ENCODE measurements around the gene CLIP2.
"Not testable (repeated sequence)": the region's sequence is repeated elsewhere in the genome, so short reads cannot be mapped to it uniquely, and the experiment has no call there.

CLIP2 gene

DNA sequence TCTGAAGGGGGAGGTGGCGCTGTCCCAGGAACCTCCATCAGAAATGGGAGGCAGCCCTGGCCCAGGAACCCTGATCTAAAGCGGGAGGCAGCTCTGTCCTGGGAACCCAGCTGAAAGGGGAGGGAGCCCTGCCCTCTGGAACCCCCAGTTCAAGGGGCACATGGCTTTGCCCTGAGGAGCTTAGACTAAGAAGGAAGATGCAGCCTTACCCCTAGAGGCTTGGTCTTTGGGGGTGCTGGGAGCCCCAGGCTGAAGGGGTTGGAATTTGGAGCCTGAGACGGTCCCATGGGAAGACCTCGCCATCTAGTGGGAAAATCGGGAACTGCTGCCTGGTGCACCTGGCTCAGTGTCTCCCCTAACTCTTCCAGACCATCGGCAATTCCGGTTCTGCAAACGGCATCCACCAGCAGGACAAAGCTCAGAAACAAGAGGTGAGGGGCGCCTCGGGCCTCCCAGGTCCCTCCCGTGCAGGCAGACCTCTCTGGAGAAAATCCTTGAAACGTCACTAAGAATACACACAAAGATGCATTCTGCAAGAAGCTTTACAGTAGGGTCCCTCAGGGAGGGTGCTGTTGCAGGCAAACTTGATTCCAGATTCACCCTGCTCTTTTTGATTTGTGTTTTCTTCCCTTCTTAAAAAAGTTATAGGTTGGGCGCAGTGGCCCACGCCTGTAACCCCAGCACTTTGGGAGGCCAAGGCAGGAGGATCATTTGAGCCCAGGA, 112.1 kb downstream of the CLIP2 start:
- ChIA-PET POLR2A (interaction anchor here (0.6 kb wide), 1 partner anchor 334 kb away, joined by 3 read pairs; no protein-coding TSS in a partner anchor), CTCF (interaction anchor here (0.5 to 8.2 kb wide), 77 partner anchors 10 to 1294 kb away, joined by 3 to 126 read pairs (median 4); partner anchors contain the start of genes LAT2, LIMK1 and RFC2)
- Histone ChIP-seq H3K4me1 (ENCODE audit: control insufficient read depth, insufficient read depth, low read length) (no peaks in the 10 kb centered on the region), H3K36me3 (ENCODE audit: control insufficient read depth in 2 of 2, insufficient read depth in 1 of 2, low read length in 2 of 2) (peaks cover 0 to 4% of the 10 kb centered on the region in 2 experiments; a peak in 1 of 3 replicates), H3K4me3 (ENCODE audit: low read depth, low read length) (no peak overlapping the region), H3K27ac (ENCODE audit: extremely low read depth, low read depth, low read length) (no peak overlapping the region), H3K9me3 (ENCODE audit: control insufficient read depth, insufficient read depth, low read depth, low read length) (no peaks in the 10 kb centered on the region)
- TF ChIP-seq, protein P1, sequence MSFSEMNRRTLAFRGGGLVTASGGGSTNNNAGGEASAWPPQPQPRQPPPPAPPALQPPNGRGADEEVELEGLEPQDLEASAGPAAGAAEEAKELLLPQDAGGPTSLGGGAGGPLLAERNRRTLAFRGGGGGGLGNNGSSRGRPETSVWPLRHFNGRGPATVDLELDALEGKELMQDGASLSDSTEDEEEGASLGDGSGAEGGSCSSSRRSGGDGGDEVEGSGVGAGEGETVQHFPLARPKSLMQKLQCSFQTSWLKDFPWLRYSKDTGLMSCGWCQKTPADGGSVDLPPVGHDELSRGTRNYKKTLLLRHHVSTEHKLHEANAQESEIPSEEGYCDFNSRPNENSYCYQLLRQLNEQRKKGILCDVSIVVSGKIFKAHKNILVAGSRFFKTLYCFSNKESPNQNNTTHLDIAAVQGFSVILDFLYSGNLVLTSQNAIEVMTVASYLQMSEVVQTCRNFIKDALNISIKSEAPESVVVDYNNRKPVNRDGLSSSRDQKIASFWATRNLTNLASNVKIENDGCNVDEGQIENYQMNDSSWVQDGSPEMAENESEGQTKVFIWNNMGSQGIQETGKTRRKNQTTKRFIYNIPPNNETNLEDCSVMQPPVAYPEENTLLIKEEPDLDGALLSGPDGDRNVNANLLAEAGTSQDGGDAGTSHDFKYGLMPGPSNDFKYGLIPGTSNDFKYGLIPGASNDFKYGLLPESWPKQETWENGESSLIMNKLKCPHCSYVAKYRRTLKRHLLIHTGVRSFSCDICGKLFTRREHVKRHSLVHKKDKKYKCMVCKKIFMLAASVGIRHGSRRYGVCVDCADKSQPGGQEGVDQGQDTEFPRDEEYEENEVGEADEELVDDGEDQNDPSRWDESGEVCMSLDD (tag by site-specific recombination; IDR thresholded peaks at IDR 0.05): peak; percentile 74
- TF ChIP-seq ZNF654 (tag by site-specific recombination; IDR thresholded peaks at IDR 0.05; ENCODE audit: low read depth) (peak; percentile 91), ZNF600 (tag by site-specific recombination; IDR thresholded peaks at IDR 0.05) (peak; percentile 81), ZBTB26 (tag by site-specific recombination; optimal IDR thresholded peaks at IDR 0.05) (no peak), SP7 (tag by site-specific recombination; IDR thresholded peaks at IDR 0.05) (0 out of 2 replicates have a peak, but pooled peaks have one; percentile 17), ZNF558 (tag by site-specific recombination; IDR thresholded peaks at IDR 0.05) (no peak), ZFP37 (tag by site-specific recombination; IDR thresholded peaks at IDR 0.05) (0 out of 2 replicates have a peak, but pooled peaks have one; percentile 33), ZNF341 (tag by site-specific recombination; IDR thresholded peaks at IDR 0.05; ENCODE audit: low read depth) (peak; percentile 61)
- TF ChIP-seq, protein P2, sequence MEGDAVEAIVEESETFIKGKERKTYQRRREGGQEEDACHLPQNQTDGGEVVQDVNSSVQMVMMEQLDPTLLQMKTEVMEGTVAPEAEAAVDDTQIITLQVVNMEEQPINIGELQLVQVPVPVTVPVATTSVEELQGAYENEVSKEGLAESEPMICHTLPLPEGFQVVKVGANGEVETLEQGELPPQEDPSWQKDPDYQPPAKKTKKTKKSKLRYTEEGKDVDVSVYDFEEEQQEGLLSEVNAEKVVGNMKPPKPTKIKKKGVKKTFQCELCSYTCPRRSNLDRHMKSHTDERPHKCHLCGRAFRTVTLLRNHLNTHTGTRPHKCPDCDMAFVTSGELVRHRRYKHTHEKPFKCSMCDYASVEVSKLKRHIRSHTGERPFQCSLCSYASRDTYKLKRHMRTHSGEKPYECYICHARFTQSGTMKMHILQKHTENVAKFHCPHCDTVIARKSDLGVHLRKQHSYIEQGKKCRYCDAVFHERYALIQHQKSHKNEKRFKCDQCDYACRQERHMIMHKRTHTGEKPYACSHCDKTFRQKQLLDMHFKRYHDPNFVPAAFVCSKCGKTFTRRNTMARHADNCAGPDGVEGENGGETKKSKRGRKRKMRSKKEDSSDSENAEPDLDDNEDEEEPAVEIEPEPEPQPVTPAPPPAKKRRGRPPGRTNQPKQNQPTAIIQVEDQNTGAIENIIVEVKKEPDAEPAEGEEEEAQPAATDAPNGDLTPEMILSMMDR (tag by site-specific recombination; IDR thresholded peaks at IDR 0.05): peak; percentile 72

- H3K4me3 ChIP-seq (ENCODE audit: low read depth, low read length); H3K27ac ChIP-seq (ENCODE audit: extremely low read depth, low read depth, low read length); H3K36me3 ChIP-seq (ENCODE audit: control insufficient read depth in 2 of 2, insufficient read depth in 1 of 2, low read length in 2 of 2); POLR2A ChIA-PET; H3K4me1 ChIP-seq (ENCODE audit: control insufficient read depth, insufficient read depth, low read length); H3K9me3 ChIP-seq (ENCODE audit: control insufficient read depth, insufficient read depth, low read depth, low read length): not testable (repeated sequence)
- CTCF ChIA-PET: interaction anchor here (0.6 to 8.2 kb wide), 6 partner anchors 14 to 1287 kb away, joined by 4 to 126 read pairs (median 10); partner anchors contain the start of gene LAT2
These were observed 113.5 kb downstream of the CLIP2 start for GRCh38 chr7:74402668-74403067.

- Histone ChIP-seq H3K4me1 (ENCODE audit: control insufficient read depth, insufficient read depth, low read length) (no peaks in the 10 kb centered on the region), H3K9me3 (ENCODE audit: control insufficient read depth, insufficient read depth, low read depth, low read length) (no peaks in the 10 kb centered on the region), H3K27ac (ENCODE audit: extremely low read depth, low read depth, low read length) (no peak overlapping the region), H3K4me3 (ENCODE audit: low read depth, low read length) (no peak overlapping the region), H3K36me3 (ENCODE audit: control insufficient read depth in 2 of 2, insufficient read depth in 1 of 2, low read length in 2 of 2) (peaks cover 0 to 4% of the 10 kb centered on the region in 2 experiments; a peak in 1 of 3 replicates)
- POLR2A ChIA-PET: no interaction called here
- TF ChIP-seq ZNF423 (tag by site-specific recombination; IDR thresholded peaks at IDR 0.05) (no peak), KLF7 (tag by site-specific recombination; IDR thresholded peaks at IDR 0.05; ENCODE audit: borderline replicate concordance) (no peak), ZNF623 (tag by site-specific recombination; IDR thresholded peaks at IDR 0.05) (peak; percentile 94), ZNF701 (tag by site-specific recombination; IDR thresholded peaks at IDR 0.05) (no peak), ZNF658 (tag by site-specific recombination; IDR thresholded peaks at IDR 0.05) (no peak)
- CTCF ChIA-PET: interaction anchor here (0.6 to 8.2 kb wide), 5 partner anchors 42 to 866 kb away, joined by 3 to 126 read pairs (median 3); partner anchors contain the start of gene LAT2
These were observed 114.5 kb downstream of the CLIP2 start for GRCh38 chr7:74403521-74404387.

Data from HEK293 (cell line).